Stimulated activated CD8-positive, alpha-beta memory T cell treated with anti-CD3 and anti-CD28 coated beads, Interleukin-4, amount 100 ng/mL, for 48 hours (primary cell): ENCODE data around the gene MYH7.

Experiments
- DNase-seq: peaks from one replicate; pipeline ENCODE4 v3.0.0-alpha.2; 2020

The MYH7 gene

GRCh38 chr14:23447361-23448350, 12.2 kb upstream of the MYH7 start:
- DNase-seq = no peak

GRCh38 chr14:23446291-23446851, 10.9 kb upstream of the MYH7 start:
- DNase-seq = no peak

GRCh38 chr14:23445773-23446172, 10.3 kb upstream of the MYH7 start:
- DNase-seq = no peak

GRCh38 chr14:23444314-23444713, 8.9 kb upstream of the MYH7 start:
- DNase-seq = no peak

GRCh38 chr14:23443881-23444280, 8.4 kb upstream of the MYH7 start:
- peak; percentile 2 for DNase-seq

- peak; percentile 14 for DNase-seq
Observed at GRCh38 chr14:23443411-23443812, 8.0 kb upstream of the MYH7 start.

- peak; percentile 13 for DNase-seq
Observed at GRCh38 chr14:23442721-23443356, 7.4 kb upstream of the MYH7 start.

GRCh38 chr14:23441076-23441475, 5.6 kb upstream of the MYH7 start:
- no peak for DNase-seq

- DNase-seq = no peak
Observed at GRCh38 chr14:23439107-23439835, 3.8 kb upstream of the MYH7 start.

GRCh38 chr14:23438101-23438971, 2.9 kb upstream of the MYH7 start:
- DNase-seq = no peak

- DNase-seq = no peak
Observed at GRCh38 chr14:23437133-23438100, 2.0 kb upstream of the MYH7 start.

GRCh38 chr14:23436327-23437132, 1.1 kb upstream of the MYH7 start:
- DNase-seq = no peak

- no peak for DNase-seq
Observed at GRCh38 chr14:23434488-23435222, 805 bp downstream of the MYH7 start.

- DNase-seq = no peak
Observed at GRCh38 chr14:23433457-23433856, 2.0 kb downstream of the MYH7 start.

GRCh38 chr14:23432946-23433345, 2.5 kb downstream of the MYH7 start:
- DNase-seq = no peak

GRCh38 chr14:23432102-23432925, 3.1 kb downstream of the MYH7 start:
- no peak for DNase-seq

- DNase-seq = no peak
Observed at GRCh38 chr14:23431486-23431885, 4.0 kb downstream of the MYH7 start.

GRCh38 chr14:23430723-23431085, 4.8 kb downstream of the MYH7 start:
- DNase-seq = no peak
